Measurements from ENCODE around the gene OR6F1.

DNA sequence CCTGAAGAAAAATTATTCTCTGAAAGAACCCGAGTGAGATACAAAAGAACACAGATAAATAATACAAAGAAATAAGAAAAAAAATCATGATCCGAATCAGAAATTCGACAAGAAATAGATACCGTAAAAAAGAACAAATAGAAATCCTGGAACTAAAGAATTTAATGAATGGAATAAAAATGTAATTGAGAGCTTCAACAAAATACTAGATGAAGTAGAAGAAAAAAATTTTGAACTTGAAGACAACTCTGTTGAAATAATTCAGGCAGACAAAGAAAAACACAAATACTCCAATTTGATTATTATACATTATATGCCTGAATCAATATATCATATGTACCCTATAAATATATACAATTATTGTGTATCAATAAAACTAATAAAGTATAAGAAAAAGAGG is 4.8 kb upstream of the OR6F1 start:
- TF ChIP-seq EZH2 (IDR thresholded peaks at IDR 0.05; ENCODE audit: insufficient read depth, poor library complexity, severe bottlenecking) (no peak), EZH2phosphoT487 (IDR thresholded peaks at IDR 0.05; ENCODE audit: insufficient read depth, low read depth) (no peak)
